HG02852 (cell line): ENCODE results near the gene SGMS1.
"Not testable (repeated sequence)": the region's sequence is repeated elsewhere in the genome, so short reads cannot be mapped to it uniquely, and the experiment has no call there.

Experiments
- ATAC-seq: cut with Tn5 transposase; IDR thresholded peaks from one replicate; pipeline ENCODE4 v1.9.1; 2021; ENCODE audit warnings: mild to moderate bottlenecking, moderate library complexity; ENCODE audit not compliant: unreplicated experiment

The SGMS1 gene

GRCh38 chr10:50477287-50478203, 146.2 kb downstream of the SGMS1 start:
- no peak for ATAC-seq

GRCh38 chr10:50473756-50474155, 150.0 kb downstream of the SGMS1 start:
- ATAC-seq: no peak

GRCh38 chr10:50472914-50473313, 150.8 kb downstream of the SGMS1 start:
- no peak for ATAC-seq

- no peak for ATAC-seq
These were observed 152.2 kb downstream of the SGMS1 start for GRCh38 chr10:50471583-50471975.

GRCh38 chr10:50470798-50471582, 152.8 kb downstream of the SGMS1 start:
- no peak for ATAC-seq

- peak; percentile 63 for ATAC-seq
These were observed 153.4 kb downstream of the SGMS1 start for GRCh38 chr10:50470345-50470744.

GRCh38 chr10:50469778-50470193, 154.0 kb downstream of the SGMS1 start:
- no peak for ATAC-seq

GRCh38 chr10:50469288-50469687, 154.5 kb downstream of the SGMS1 start:
- no peak for ATAC-seq

- ATAC-seq: no peak
These were observed 156.5 kb downstream of the SGMS1 start for GRCh38 chr10:50467209-50467608.

- ATAC-seq: no peak
These were observed 159.7 kb downstream of the SGMS1 start for GRCh38 chr10:50464004-50464409.

GRCh38 chr10:50461834-50462233, 161.9 kb downstream of the SGMS1 start:
- no peak for ATAC-seq

GRCh38 chr10:50461123-50461522, 162.6 kb downstream of the SGMS1 start:
- no peak for ATAC-seq

GRCh38 chr10:50456719-50457118, 167.0 kb downstream of the SGMS1 start:
- no peak for ATAC-seq

GRCh38 chr10:50453940-50454339, 169.8 kb downstream of the SGMS1 start:
- ATAC-seq: peak; percentile 25

GRCh38 chr10:50452603-50453002, 171.2 kb downstream of the SGMS1 start:
- ATAC-seq: peak; percentile 32

- no peak for ATAC-seq
These were observed 176.1 kb downstream of the SGMS1 start for GRCh38 chr10:50447691-50448090.

GRCh38 chr10:50445777-50446176, 178.0 kb downstream of the SGMS1 start:
- not testable (repeated sequence) for ATAC-seq

GRCh38 chr10:50440489-50440888, 183.3 kb downstream of the SGMS1 start:
- ATAC-seq: no peak

- no peak for ATAC-seq
These were observed 183.9 kb downstream of the SGMS1 start for GRCh38 chr10:50439806-50440205.

GRCh38 chr10:50439187-50439586, 184.6 kb downstream of the SGMS1 start:
- no peak for ATAC-seq

GRCh38 chr10:50438049-50438936, 185.5 kb downstream of the SGMS1 start:
- ATAC-seq: no peak
